Hematopoietic multipotent progenitor cell treated with erythropoietin and hydrocortisone succinate and interleukin-3 and kit ligand, for 6 days (in vitro differentiated cells): ENCODE measurements around the gene CCDC137.
A peak's percentile ranks its signal among the peaks of the same experiment; 100 is the strongest.

Source experiments
- DNase-seq: peaks from one replicate; pipeline ENCODE4 v3.0.0-alpha.2; 2015

The CCDC137 gene

DNA sequence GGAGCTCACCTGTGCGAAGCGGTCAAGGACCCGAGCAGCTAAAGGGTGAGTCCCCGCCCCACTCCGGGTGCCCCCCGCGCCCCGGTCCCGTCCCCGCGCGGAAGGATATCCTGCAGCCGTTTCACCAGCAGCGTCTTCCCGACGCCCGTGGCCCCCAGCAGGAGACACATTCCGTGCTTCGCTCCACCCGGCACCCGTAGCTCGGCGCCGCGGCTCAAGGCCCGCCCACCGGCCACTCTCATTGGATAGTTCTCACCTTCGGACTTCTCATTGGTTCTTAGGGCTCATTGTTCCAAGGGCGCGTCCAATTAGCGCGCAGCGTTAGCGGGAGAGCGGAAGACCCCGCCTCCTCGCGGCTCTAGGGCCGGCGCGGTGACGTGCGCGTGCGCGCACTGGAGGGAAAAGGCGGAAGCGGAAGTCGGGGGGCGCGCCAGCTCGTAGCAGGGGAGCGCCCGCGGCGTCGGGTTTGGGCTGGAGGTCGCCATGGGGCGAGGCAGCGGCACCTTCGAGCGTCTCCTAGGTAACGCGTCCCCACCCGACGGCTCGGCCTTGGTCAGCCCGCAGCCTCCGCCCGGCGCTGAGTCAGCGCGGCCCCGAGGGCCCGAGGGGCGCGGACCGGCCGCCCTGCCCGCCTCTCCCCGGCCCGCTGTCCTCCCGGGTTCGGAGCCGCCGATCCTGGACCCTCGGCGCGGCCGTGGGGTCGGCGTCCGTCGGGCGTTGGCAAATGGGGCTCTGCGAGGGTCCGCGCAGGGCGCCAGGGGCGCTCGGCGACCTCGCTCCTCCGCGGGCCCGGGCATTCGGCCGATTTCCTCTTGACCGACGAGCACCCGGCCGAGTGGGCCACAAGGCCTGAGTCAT lies 17.3 kb downstream of the CCDC137 start, which contains the start of the genes ARL16 and HGS:
ARL16 (minus strand) TSS at position 214 of the 858 bp plus-strand sequence; CDS start at position 170, 44 bp downstream.
HGS (plus strand) TSS at position 428 of the 858 bp plus-strand sequence; CDS start at position 484, 56 bp downstream.
- DNase-seq: peak; percentile 100

DNA sequence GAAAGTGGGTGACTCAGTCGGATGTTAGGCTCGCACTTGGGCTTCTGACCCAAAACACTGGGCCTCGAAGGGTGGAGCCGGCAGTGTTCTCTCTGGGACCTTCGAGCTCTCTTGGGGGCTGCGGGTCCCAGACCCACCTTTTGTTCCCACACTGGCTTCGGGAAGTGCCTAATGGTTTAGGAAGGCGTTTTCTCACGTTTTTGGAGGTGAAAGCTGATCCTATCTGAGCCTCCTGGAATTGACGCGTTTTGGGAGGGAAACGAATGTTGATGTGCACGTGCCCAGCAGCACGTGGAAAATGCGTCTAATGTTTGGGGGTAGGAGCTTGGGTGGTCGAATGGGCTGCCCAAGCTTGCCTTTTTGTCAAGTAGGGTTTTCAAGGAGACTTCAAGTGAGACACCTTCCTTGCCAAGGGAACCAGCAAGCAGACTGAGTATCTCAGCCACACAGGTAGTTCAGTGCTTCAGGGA lies 17.9 kb downstream of the CCDC137 start:
- DNase-seq: peak; percentile 49

DNA sequence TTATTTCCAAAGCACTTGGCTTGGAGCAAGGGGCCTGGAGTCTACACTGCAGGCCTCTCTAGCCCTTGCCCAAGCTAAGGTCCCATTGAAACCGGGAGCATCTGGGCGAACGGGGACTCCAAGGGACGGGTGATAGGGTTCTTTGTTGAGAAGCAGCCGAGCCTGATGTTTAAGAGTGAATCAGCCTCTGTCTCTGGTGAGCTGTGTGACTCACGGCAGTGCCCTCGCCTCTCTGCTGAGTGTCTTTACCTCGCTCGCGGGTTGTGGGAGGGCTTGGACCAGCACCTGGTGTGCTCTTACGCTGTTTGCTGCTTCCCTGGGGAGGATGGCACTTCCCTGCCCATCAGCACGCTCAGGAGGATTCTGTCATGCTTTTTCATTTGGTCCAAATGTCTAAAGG lies 18.6 kb downstream of the CCDC137 start:
- DNase-seq: peak; percentile 29

DNA sequence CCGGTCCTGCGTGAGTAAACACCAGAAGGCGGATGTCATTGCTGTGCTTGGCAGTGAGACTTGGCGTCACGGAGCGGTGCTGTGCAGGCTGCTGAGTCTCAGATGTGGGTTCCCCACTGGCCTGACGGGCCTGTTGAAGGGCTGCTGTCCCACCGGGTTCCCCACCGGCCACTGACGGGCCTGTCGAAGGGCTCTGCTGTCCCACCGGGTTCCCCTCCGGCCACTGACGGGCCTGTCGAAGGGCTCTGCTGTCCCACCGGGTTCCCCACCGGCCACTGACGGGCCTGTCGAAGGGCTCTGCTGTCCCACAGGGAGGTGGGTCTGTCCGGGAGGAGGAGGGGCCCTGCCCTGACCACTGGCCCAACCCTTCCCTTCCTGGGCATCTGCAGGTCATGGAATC lies 20.1 kb downstream of the CCDC137 start:
- no peak for DNase-seq

GRCh38 chr17:81687770-81688541 lies 21.4 kb downstream of the CCDC137 start:
- no peak for DNase-seq

DNA sequence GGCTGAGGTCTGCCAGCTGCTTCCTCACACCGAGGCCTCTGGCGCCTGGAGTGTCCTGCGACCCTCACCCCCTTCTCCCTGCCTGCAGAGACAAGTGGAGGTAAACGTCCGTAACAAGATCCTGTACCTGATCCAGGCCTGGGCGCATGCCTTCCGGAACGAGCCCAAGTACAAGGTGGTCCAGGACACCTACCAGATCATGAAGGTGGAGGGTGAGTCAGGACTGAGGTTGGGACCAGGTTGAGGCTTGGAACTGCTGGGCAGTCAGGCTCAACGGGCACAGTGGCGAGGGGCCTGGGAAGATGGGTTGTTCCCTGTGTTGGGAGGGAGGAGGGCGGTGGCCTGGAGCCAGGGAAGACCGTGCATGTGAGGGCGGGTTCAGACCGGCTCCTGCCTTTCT lies 22.1 kb downstream of the CCDC137 start:
- DNase-seq: no peak

DNA sequence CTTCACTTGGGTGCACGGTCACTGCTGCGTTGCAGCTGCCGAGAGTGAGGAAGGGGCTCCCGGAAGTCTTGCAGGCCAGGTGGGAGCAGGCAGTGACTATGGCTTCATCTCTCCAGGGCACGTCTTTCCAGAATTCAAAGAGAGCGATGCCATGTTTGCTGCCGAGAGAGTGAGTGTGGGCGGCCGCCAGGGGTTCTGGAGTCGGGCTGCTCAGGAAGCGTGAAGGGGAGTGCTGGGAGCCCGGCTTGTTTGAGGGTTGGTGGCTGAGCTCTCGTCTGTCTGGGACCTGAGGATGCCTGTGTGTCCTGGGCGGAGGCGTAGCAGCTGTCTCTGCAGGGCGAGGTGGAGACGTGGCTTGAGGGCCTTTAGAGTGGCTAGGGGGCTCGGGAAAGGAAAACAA lies 23.5 kb downstream of the CCDC137 start:
- no peak for DNase-seq

GRCh38 chr17:81690549-81690948 lies 24.0 kb downstream of the CCDC137 start:
- no peak for DNase-seq

DNA sequence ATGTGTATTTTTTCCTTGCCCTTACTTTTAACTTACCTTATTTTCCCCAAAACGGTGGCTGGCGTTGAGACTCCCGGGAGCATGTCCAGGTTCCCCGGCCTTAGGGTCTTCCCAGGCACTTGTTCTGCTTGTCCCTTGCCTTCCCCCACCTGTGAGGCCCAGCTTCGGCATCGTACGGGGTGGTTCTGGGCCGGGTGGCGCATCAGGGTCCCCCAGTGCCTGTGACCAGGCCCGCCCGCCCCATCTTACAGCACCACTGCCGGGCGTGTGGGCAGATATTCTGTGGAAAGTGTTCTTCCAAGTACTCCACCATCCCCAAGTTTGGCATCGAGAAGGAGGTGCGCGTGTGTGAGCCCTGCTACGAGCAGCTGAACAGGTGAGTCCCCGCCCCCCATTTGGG lies 24.7 kb downstream of the CCDC137 start:
- DNase-seq: no peak

DNA sequence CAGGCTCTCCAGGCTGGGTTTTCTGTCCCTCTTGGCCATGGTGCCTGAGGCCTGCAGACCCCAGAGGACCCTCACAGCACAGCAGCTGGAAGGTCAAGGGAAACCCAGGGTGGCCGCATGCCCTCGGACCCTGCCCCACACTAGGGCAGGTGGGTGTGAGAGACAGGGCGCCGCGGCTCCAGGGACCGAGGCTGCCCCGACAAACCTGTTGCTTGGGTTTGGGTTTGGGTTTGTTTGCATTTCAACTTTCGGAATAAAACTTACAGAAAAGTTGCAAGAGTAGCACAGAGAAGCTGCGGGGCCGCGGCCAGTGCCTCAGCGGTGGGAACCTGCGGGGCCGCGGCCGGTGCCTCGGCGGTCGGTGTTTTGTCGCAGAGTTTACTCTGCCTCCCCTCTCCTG lies 25.1 kb downstream of the CCDC137 start:
- DNase-seq: no peak

- no peak for DNase-seq
These were observed 27.1 kb downstream of the CCDC137 start for GRCh38 chr17:81693509-81694210.

DNA sequence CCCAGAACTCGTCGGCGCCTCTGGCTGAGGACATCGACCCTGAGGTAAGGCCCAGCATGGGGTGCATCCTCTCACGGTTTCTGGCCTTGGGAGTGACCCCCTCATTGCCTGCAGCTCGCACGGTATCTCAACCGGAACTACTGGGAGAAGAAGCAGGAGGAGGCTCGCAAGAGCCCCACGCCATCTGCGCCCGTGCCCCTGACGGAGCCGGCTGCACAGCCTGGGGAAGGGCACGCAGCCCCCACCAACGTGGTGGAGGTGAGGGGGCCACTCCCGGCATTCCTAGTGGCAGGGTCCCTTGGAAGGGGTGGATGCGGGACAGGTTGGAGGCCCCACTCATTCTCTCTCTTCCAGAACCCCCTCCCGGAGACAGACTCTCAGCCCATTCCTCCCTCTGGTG lies 28.3 kb downstream of the CCDC137 start:
- no peak for DNase-seq

DNA sequence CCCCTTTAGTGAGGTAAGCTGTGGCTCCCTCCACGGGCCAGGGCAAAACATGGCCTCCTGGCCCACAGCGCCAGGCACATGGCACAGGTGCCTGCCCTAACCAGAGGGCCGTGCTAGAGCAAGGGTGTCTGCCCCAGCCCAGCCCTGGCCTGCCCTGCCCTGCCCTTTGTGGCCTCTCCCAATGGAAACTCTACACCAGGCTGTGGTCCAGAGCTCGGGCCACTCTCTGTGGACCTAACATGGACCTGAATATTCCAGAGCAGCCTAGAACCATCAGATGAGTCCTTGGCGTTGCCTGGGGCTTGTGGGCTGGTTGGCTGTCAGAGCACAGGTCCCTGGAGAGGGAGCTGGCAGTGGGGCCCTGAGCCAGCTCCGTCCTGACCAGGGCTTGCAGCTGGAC lies 28.7 kb downstream of the CCDC137 start:
- no peak for DNase-seq

DNA sequence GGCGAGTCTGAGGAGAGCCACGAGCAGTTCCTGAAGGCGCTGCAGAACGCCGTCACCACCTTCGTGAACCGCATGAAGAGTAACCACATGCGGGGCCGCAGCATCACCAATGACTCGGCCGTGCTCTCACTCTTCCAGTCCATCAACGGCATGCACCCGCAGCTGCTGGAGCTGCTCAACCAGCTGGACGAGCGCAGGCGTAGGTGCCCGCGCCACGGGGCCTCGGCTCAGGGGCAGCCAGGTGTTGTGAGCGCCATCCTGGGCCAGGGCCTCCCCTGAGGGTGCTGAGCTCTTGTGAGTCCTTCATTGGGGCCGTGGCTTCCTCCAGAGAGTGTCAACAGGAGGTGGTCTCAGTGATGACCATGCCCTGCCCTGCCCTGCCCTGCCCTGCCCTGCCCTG lies 29.3 kb downstream of the CCDC137 start:
- DNase-seq: no peak

GRCh38 chr17:81696218-81696941 lies 29.8 kb downstream of the CCDC137 start:
- no peak for DNase-seq

DNA sequence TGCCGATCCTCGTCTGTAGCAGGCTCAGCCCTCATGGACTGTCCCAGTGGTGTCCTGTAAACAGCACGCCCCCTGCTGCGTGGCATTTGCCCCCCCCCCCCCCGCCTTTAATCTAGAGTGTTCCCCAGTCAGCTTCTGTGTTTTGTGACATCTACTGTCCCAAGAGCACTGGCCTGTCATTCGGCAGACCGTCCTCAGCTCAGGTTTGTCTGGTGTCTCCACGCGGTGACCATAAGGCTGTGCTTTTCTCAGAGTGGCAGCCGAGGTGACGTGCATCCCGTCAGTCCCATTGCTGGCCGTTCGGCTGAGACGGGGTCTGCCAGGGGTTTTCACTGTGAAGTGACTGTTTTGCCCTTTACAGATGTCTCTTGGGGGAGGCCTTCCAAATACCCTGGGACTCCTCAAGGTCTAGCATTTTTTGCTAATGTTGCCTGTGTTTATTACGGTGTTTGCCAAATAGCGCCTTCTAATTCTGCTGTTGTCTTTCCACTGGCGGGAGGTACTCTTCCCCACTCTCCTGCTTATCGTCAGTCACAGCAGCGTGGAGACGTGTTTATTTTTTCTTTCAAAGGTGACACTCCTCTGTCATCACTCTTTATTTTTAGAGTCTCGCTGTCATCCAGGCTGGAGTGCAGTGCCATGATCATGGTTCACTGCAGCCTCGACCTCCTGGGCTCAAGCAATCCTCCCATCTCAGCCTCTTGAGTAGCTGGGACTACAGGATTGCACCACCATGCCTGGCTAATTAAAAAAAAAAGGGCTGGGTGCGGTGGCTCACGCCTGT lies 30.9 kb downstream of the CCDC137 start:
- no peak for DNase-seq

DNA sequence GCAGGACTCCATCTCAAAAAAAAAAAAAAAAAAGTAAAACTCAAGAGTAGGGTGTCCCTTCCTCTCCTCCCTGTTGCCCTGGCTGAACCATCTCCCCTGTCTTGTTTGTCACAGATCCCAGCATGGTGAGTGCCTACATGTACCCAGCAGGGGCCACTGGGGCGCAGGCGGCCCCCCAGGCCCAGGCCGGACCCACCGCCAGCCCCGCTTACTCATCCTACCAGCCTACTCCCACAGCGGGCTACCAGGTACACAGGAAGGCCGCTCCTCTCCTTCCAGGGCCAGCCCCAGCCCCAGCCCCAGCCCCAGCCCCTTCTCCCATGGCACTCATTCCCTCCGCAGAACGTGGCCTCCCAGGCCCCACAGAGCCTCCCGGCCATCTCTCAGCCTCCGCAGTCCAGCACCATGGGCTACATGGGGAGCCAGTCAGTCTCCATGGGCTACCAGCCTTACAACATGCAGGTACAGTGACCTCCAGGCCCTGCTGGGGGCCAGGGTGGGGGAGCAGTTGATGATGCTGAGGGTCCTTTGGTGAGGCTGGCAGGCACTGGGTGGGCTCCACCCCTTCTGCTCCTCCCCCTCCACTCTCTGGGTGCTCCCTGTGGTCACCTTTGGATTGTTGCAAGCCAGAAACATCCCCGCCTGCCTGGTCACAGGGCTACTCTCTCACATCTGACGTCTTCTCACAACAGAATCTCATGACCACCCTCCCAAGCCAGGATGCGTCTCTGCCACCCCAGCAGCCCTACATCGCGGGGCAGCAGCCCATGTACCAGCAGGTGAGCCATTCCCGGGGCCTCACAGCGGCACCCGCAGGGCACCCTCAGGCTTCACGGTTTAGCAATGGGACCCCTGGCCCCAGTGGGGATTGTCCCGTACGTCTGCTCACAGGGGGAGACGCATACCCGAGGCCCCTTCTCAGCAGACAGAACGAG lies 34.1 kb downstream of the CCDC137 start:
- no peak for DNase-seq

DNA sequence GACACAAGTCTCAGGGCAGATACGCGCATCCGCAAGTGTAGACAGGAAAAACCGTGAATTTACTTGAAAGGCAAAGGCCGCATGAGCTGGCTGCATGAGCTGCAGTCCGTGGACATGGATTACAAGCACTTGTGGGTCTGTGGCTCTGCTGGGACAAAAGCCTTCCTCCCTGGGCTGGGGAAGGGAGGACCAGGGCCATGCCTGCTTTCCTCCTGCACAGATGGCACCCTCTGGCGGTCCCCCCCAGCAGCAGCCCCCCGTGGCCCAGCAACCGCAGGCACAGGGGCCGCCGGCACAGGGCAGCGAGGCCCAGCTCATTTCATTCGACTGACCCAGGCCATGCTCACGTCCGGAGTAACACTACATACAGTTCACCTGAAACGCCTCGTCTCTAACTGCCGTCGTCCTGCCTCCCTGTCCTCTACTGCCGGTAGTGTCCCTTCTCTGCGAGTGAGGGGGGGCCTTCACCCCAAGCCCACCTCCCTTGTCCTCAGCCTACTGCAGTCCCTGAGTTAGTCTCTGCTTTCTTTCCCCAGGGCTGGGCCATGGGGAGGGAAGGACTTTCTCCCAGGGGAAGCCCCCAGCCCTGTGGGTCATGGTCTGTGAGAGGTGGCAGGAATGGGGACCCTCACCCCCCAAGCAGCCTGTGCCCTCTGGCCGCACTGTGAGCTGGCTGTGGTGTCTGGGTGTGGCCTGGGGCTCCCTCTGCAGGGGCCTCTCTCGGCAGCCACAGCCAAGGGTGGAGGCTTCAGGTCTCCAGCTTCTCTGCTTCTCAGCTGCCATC lies 34.9 kb downstream of the CCDC137 start:
- peak; percentile 79 for DNase-seq

DNA sequence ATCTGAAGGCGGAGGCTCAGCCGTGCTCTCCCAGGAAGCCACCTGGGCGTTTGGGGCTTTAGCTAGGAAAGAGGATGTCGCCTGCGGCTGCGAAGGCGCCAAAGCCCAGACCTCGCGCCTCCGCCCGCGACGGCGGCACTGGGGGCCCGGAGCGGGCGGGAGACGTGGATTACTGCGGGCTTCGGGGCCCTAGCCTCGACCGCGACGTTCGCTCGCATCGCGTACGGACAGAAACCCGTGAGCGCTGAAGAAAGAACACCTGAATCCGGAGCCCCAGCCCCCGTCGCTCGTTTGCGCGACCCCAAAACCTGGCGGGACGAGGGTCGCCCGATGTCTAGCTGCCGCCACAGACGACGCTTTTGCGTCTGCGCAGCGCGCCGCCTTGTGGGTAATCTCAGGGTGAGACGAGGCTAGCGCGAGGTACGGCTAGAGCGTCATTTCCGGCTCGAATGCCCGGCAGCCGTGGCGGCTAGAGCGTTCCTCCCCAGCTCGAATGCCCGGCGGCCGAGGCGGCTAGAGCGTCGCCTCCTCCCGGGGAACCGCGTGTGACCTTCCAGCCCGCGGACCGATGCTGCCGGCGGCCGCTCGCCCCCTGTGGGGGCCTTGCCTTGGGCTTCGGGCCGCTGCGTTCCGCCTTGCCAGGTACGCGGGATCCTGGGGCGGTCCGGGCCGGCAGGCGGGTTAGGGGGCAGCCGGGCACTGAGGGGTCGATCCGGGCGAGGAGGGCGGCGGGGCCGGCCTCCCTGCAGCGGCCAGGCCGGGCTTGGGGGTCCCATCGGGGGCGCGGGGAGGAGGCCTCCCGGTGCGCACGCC lies 36.6 kb downstream of the CCDC137 start, which contains the start of gene MRPL12:
MRPL12 (plus strand) TSS at position 434 of the 813 bp plus-strand sequence; CDS start at position 569, 135 bp downstream.
- DNase-seq: peak; percentile 97
